ENCODE results near the gene LPP. TPM values are rescaled to one million over a fixed set of nuclear protein-coding genes. Genes with fewer than 3 reads are reported as not detected.

Gene LPP
- polyA plus RNA-seq, 3 donors, result 14.1 to 23.2 (median 15.3) TPM

DNA sequence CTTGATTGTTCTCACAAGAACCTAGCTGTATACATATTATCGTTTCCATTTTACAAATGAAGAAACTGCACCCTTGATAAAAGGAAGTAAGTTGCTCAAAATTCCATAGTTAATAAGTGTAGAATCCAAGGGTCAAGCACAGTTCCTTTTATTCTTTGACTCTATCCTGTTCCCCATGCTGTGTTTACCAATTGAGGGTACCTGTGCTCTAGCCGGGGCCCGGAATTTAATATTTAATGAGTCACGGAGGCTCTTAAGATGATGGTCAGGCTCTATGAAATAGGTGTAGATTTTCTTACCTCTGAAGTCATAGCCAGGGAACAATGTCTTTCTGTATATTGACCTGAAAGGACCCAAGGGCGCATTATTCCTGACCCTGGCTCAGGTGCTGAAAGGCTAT, 65.2 kb downstream of the LPP start:
- H3K4me3 Mint-ChIP-seq, result no peak overlapping the region
- H3K4me2 ChIP-seq (replicated peaks; ENCODE audit: extremely low read depth, low read length, poor library complexity, severe bottlenecking), result no peak overlapping the region
- H4K20me1 ChIP-seq (ENCODE audit: insufficient read depth, low read length), result peaks cover 16% of the 10 kb centered on the region
- no peaks in the 10 kb centered on the region for H3K27me3 ChIP-seq (ENCODE audit: control insufficient read depth in 2 of 2, insufficient read depth in 2 of 2, low read length in 2 of 2)
- no peak overlapping the region for H3K27ac ChIP-seq (ENCODE audit: low read depth in 1 of 2, low read length in 2 of 2)
- intact Hi-C loops (cut with micrococcal nuclease), result no loop called here
- H3K4me3 ChIP-seq (replicated peaks in 1 of 3; ENCODE audit: low read depth in 2 of 3, low read length in 3 of 3), result no peak overlapping the region
- DNase-seq, result no peak
- H3K4me1 ChIP-seq (ENCODE audit: control insufficient read depth in 1 of 2, insufficient read depth in 2 of 2, low read length in 2 of 2), result peaks cover 12% of the 10 kb centered on the region in 2 donors
- H3K9ac ChIP-seq (ENCODE audit: insufficient read depth, low read length, poor library complexity, severe bottlenecking), result no peak overlapping the region
- peaks cover 21 to 28% of the 10 kb centered on the region in 2 donors for H3K36me3 Mint-ChIP-seq
- 96% methylated on average over 4 of the region's 5 CpGs for WGBS (ENCODE audit: insufficient coverage)
- no peaks in the 10 kb centered on the region for H3K9me3 ChIP-seq (replicated peaks in 1 of 2; ENCODE audit: control insufficient read depth in 1 of 2, insufficient read depth in 1 of 2, low read length in 2 of 2)
- H3K79me2 ChIP-seq (ENCODE audit: insufficient read depth, low read length), result peaks cover 6% of the 10 kb centered on the region
- H2AFZ ChIP-seq (ENCODE audit: insufficient read depth, low read depth, low read length, poor library complexity, severe bottlenecking), result no peak overlapping the region
- no peaks in the 10 kb centered on the region for H3K9me3 Mint-ChIP-seq
- peaks cover 2 to 12% of the 10 kb centered on the region in 2 donors for H3K36me3 ChIP-seq (replicated peaks in 1 of 2; ENCODE audit: control insufficient read depth in 1 of 2, insufficient read depth in 2 of 2, low read length in 2 of 2)
- no peak overlapping the region for H3K27ac Mint-ChIP-seq
- peaks cover 20% of the 10 kb centered on the region for H3K4me1 Mint-ChIP-seq
- peaks cover 0 to 1% (median 0%) of the 10 kb centered on the region in 3 donors for H3K27me3 Mint-ChIP-seq (ENCODE audit: low read depth in 3 of 3)
- TF ChIP-seq, protein P1, sequence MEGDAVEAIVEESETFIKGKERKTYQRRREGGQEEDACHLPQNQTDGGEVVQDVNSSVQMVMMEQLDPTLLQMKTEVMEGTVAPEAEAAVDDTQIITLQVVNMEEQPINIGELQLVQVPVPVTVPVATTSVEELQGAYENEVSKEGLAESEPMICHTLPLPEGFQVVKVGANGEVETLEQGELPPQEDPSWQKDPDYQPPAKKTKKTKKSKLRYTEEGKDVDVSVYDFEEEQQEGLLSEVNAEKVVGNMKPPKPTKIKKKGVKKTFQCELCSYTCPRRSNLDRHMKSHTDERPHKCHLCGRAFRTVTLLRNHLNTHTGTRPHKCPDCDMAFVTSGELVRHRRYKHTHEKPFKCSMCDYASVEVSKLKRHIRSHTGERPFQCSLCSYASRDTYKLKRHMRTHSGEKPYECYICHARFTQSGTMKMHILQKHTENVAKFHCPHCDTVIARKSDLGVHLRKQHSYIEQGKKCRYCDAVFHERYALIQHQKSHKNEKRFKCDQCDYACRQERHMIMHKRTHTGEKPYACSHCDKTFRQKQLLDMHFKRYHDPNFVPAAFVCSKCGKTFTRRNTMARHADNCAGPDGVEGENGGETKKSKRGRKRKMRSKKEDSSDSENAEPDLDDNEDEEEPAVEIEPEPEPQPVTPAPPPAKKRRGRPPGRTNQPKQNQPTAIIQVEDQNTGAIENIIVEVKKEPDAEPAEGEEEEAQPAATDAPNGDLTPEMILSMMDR (IDR thresholded peaks at IDR 0.05), result no peak

DNA sequence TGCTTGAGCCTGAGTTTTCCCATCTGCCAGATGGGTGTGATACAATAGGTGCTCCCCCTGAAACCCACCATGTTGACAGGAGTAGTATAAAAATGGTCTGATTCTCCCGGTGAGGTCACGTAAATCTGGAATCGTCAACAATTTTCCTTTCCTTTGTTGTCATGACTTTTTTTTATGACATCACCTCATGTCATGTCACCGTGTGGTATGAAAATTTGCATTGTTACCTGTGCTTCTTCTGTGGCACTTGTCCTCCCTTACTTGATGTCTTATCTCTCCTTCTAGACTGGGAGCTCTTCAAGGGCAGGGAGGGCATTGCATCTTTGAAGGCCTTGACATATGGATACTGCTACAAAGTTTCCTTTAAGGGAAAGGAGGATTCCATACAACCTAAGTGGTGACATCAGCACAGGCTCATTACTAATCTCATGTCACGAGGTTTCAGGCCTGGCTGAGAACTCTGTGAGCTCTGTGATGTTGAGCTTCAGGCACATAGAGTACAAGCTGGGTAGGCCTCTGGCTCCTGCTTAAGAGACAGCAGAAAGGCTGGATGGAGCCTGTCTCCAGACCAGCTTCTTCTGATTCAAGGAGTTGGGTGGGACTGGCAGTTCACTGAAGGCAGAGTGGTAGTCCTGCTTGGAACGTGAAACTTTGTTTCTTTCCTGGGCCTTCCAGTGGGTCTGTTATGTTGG, 66.3 kb downstream of the LPP start:
- no peak overlapping the region for H3K4me2 ChIP-seq (replicated peaks; ENCODE audit: extremely low read depth, low read length, poor library complexity, severe bottlenecking)
- TF ChIP-seq, protein P1 (IDR thresholded peaks at IDR 0.05), result no peak

More for the DNA sequence above, 66.3 kb downstream of the LPP start:
- H3K36me3 Mint-ChIP-seq, result peaks cover 20 to 31% of the 10 kb centered on the region in 2 donors
- H3K27me3 Mint-ChIP-seq (ENCODE audit: low read depth in 3 of 3), result peaks cover 0 to 1% (median 0%) of the 10 kb centered on the region in 3 donors
- no peaks in the 10 kb centered on the region for H3K27me3 ChIP-seq (ENCODE audit: control insufficient read depth in 2 of 2, insufficient read depth in 2 of 2, low read length in 2 of 2)
- H3K4me3 Mint-ChIP-seq, result no peak overlapping the region
- peaks cover 0 to 3% (median 0%) of the 10 kb centered on the region in 7 donors for H3K9me3 Mint-ChIP-seq
- no peak for DNase-seq
- no peak overlapping the region for H3K4me3 ChIP-seq (replicated peaks in 1 of 3; ENCODE audit: low read depth in 2 of 3, low read length in 3 of 3)
- H4K20me1 ChIP-seq (ENCODE audit: insufficient read depth, low read length), result peaks cover 16% of the 10 kb centered on the region
- no peak overlapping the region for H2AFZ ChIP-seq (ENCODE audit: insufficient read depth, low read depth, low read length, poor library complexity, severe bottlenecking)
- H3K4me1 ChIP-seq (ENCODE audit: control insufficient read depth in 1 of 2, insufficient read depth in 2 of 2, low read length in 2 of 2), result peaks cover 1% of the 10 kb centered on the region in 2 donors
- no peak overlapping the region for H3K27ac ChIP-seq (ENCODE audit: low read depth in 1 of 2, low read length in 2 of 2)
- H3K9ac ChIP-seq (ENCODE audit: insufficient read depth, low read length, poor library complexity, severe bottlenecking), result no peak overlapping the region
- intact Hi-C loops (cut with micrococcal nuclease), result no loop called here
- no peaks in the 10 kb centered on the region for H3K9me3 ChIP-seq (replicated peaks in 1 of 2; ENCODE audit: control insufficient read depth in 1 of 2, insufficient read depth in 1 of 2, low read length in 2 of 2)
- H3K36me3 ChIP-seq (replicated peaks in 1 of 2; ENCODE audit: control insufficient read depth in 1 of 2, insufficient read depth in 2 of 2, low read length in 2 of 2), result peaks cover 2 to 12% of the 10 kb centered on the region in 2 donors
- H3K4me1 Mint-ChIP-seq, result peaks cover 11% of the 10 kb centered on the region
- H3K79me2 ChIP-seq (ENCODE audit: insufficient read depth, low read length), result peaks cover 6% of the 10 kb centered on the region
- H3K27ac Mint-ChIP-seq, result no peak overlapping the region
- WGBS (ENCODE audit: insufficient coverage), result 100% methylated on average over 4 of the region's 6 CpGs

All from CD14-positive monocyte (primary cell).